G401.6 (cell line): Measurements from ENCODE around the gene ART1.
"Not testable (repeated sequence)": the region's sequence is repeated elsewhere in the genome, so short reads cannot be mapped to it uniquely, and the experiment has no call there.

Experiments used
- FAIRE-seq: peaks from 2 replicates; lab custom pipeline; 2012; peaks lifted over from hg19 to GRCh38; lab: Jason Lieb, UNC

ART1 gene

DNA sequence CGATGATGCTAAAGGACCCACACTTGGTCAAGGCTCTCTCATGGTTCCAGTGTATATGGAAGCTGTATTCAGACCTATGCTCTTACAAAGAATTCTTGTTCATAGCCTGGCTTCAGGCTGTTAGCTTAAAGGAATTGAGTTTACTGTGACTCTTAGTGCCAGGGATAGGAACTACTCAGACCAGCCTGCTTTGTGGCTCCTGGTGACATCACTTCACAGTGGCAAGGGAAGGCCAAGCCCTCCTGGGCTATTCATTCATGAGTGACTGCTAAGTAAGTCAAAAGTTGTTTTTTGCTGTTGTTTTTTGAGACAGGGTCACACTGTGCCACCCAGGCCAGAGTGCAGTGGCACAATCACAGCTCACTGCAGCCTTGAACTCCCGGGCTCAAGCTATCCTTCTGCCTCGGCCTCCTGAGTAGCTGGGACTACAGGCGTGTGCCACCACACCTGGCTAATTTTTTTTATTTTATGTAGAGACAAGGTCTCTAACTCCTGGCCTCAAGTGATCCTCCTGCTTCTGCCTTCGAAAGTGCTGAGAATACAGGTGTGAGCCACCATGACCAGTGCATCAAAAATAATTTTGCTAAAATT is 12.8 kb upstream of the ART1 start:
- no peak for FAIRE-seq

DNA sequence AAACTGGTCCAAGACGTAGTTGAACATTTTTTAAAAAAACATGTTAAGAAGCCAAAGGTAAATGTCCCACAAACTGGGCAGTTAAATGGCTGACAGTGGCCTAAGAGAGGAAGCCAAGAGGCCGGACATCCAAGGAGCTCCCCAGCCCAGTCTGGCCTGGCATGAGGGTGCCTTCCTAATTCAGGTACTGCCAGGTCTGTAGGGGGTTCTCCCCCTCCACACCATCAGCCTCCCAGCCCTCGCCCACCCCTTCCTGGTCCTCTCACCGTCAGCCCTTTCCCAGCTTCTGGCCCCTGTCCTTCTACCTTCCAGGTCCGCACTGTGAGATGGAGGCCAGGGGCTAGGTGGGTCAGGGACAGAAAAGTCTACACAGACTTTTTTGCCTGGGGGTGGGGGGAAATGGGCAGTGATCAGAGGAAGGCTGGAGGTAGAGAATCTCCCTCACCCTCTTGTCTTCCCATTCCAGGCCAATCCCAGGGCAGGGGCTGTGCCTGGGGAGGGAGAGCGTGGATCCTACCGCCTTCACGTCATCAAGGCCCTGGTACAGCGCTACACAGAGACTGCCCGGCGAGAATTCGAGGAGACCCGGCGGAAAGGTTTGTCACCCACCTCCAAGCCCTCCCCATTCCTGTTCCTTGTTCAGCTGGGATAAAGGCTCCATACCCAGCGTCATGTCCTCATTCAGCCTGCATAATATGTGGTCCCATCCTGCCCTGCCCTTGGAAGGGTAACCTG is 9.1 kb upstream of the ART1 start:
- FAIRE-seq = no peak

DNA sequence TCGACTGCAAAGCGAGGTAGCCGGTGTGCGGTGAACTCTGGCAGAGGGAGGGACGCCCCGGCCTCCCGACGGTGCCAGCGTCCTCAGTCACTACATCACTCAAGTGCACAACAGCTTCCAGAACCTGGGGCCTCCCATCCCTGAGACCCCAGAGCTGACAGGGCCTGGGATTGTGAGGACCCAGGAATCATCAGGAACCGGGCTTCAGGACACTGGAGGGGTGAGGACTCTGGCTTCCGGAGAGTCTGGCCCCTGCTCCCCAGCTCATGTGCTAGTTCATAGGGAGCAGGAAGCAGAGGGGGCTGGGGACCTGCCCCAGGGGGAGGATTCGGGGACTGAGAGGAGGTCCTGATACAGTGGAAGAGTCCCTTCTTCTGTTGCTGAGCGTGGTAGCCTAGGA is 7.7 kb upstream of the ART1 start:
- no peak for FAIRE-seq

DNA sequence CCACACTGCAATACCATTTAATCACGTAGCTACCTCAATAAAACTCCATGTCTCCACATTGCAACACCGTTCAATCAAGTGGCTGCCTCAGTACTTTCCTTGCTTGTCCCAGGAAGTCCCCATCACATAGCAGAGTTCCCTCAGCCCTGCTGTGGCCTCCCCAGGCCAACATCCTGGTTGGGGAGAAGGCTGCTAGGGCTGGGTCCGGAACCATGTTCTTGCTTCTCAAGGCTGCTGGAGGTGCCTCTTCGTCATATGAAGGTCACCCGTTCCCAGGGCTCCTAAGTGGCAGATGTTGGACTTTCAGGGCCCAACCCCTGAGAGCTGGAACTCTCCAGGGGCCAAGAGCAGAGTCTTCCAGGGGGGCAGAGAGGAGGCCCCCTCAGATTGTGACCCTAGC is 6.4 kb upstream of the ART1 start:
- FAIRE-seq = no peak

DNA sequence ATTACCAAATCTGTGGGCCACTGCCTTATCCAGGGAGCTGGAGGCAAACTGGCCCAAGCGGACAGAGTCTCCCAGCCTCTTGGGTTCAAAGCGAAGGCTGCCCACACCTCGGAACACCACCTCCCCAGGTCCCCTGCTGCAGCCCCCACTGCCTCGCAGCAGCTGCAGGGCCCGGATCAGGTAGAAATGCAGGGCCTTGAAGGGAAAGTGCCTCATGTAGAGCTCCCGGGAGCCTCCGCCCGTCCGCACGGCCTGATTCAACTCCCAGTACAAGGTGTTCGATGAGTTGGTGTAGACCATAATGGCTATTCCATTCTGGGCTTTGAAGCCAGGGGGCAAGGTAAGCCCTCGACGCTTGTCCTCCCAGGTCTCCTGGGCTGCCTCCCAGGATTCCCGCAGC is 5.1 kb upstream of the ART1 start:
- no peak for FAIRE-seq

DNA sequence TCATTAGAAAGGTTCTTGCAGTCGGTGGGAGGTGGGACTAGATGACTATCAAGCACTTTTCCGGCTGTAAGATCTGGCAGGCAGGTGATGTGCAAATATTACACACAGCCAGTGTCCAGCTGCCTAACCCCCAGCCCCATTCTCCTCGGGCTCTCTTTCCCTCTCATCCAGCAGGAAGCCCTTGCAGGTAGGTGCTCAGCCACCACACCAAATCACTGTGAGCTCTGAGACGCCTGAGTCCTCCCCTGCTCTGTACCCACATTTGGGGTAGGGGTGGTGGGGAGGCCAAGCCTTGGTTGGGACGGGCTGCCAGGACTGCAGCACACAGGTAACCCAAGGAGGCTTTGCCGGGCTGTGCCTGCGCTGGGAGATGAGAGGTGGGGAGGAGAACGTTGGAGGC is 3.7 kb upstream of the ART1 start:
- FAIRE-seq = no peak

DNA sequence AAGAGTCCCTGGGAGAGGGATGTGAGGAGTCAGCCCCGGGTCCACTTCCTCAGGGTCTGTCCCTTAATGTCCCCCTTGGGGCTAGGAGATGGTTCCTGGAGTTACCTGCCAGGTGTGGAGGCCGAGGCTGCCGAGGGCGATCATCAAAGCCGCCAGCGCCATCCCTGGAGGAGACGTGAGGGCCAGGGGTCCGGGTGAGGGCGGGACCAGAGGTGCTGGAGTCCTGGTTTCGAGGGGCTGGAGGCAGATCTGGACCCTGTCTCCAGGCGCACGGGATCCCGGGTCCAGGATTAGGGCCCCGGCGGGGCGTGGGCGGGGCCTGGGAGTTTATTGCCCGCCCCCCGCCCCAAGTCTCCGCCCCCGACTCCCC is 3.2 kb upstream of the ART1 start, which contains the start of gene ART5:
TSS of gene ART5 (minus strand) at position 292 of the 370 bp plus-strand sequence. CDS start at position 162, 130 bp downstream.
- no peak for FAIRE-seq

DNA sequence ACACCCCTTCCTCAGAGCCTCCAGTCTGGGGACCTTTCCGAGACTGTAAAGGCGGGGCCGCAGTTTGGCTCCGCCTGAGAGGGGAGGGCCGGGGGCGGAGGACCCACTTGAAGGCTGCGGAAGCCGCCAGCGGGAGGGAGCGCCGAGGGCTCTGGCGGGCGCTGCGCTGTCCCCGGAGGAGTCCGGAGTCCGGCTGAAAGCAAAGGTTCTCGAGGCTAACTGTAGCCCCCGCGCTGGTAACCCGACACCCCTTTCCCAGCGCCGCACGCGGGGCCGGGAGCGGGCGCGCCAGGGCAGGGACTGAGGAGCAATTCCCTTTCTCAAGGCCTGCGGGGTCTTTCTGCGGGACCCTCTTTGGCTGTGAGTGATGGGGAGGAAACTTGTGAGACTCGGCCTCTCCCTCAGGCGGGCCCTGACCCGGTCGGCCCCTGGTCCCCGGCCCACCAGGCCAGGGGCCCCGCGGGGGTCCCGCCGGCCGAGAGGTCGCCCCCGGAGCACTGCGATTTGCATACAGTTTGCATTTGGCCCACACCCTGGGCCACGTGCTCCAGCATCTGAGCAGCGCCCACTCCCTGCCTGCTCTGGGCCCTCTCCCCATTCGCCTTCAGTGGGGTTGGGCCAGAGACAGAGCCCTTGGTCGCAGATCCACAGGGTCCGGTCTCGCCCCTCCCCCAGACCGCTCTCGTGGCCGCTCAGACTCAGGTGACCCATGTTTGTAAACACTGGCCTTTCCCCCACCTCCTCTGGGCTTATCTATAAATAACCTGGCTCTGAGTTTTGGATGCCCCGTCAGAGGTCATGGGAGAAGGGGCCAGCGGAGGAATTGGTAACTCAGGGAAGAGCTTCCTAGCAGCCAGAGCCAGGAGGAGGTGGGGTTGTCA is 2.6 kb upstream of the ART1 start:
- FAIRE-seq = no peak

DNA sequence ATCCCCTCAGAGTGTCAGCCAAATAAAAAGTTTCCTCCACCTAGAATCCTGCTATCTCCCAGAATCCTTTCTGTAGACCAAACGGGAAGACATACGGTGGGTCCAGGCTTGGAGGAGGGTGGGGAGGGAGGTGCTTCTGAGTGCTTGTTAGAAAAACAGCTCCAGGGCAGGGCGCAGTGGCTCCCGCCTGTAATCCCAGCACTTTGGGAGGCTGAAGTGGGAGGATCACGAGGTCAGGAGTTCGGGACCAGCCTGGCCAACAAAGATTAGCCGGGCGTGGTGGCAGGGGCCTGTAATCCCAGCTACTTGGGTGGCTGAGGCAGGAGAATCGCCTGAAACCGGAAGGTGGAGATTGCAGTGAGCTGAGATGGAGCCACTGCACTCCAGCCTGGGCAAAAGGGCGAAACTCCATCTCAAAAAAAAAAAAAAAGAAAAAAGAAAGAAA is 1.8 kb upstream of the ART1 start:
- not testable (repeated sequence) for FAIRE-seq

DNA sequence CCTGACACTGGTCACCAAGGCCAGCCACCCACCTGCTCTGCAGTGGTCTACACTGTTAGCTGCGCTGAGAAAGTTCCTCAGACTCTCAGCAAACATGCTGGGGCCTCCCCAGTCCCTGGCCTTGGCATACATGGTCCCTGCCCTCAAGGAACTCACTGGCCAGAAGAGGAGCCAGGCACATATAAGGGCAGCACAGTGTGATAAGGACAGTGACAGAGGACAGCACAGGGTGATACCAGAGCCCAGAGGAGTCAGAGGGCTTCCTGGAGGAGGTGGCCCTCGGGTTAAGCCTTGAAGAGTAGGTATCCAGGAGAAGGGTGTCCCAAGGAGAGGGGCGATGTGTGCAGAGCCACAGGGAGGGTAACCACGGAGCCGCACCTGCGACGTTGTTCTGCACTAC is 624 bp downstream of the ART1 start:
- FAIRE-seq = no peak

DNA sequence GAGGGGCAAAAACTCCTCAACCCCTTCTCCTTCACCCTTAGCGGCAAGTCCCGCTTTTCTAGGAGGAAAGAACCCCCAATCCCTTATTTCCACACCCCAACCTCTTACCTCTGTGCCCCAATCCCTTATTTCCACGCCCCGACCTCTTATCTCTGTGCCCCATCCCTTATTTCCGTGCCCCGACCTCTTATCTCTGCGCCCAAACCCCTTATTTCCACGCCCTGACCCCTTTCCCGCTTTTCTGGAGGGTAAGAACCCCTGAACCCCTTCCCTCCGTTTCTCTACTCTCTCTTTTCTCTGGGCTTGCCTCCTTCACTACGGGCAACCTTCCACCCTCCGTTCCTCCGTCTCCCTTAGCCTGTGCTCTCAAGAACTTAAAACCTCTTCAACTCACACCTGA is 3.9 kb downstream of the ART1 start:
- not testable (repeated sequence) for FAIRE-seq

DNA sequence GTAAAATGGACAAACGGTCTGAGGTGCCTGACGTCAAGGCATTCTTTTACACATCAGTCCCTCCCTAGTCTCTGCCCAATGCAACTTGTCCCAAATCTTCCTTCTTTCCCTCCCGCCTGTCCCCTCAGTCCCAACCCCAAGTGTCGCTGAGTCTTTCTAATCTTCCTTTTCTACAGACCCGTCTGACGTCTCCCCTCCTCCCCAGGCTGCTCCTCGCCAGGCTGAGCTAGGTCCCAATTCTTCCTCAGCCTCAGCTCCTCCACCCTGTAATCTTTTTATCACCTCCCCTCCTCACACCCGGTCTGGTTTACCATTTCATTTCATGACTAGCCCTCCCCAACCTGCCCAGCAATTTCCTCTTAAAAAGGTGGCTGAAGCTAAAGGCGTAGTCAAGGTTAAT is 4.4 kb downstream of the ART1 start:
- FAIRE-seq = not testable (repeated sequence)

DNA sequence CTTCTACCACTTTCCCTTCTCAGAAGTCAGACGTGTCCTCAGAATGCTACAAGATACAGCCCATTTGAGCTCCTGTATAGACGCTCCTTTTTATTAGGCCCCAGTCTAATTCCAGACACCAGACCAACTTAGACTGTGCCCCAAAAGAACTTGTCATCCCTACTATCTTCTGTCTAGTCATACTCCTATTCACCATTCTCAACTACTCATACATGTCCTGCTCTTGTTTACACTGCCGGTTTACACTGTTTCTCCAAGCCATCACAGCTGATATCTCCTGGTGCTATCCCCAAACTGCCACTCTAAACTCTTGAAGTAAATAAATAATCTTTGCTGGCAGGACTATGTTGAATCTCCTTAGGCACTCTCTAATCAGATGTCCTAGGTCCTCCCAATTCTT is 7.6 kb downstream of the ART1 start:
- FAIRE-seq = not testable (repeated sequence)

DNA sequence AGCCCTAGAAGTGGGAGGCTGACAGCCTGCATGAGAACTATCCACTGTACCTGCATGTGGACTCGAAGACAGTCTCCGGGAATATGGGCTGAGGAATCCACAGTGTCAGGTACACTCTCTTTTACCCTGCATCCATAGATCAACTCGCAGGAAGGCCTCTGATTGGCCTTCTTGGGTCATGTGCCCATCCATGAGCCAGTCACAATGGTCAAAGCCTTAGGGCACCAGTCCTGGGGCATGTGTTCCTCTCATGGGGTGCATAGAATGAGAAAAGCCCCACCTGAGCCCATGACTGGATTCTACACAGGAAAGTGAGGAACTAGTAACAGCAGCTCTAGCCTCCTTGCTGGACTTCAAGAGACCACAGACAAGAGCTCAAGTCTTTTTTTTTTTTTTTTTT is 10.6 kb downstream of the ART1 start:
- FAIRE-seq = no peak

DNA sequence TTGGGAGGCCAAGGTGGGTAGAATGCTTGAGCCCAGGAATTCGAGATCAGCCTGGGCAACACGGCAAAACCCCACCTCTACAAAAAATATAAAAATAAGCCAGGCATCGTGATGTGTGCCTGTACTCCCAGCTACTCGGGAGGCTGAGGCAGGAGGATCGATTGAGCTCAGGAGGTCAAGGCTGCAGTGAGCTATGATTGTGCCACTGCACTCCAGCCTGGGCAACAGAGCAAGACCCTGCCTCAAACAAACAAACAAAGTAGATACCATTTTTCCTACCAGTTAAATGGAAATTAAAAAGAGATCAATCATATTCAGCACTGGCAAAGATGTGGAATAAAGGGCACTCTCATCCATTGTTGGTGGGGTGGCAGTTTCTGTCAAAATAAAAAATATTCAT is 12.4 kb downstream of the ART1 start:
- not testable (repeated sequence) for FAIRE-seq

DNA sequence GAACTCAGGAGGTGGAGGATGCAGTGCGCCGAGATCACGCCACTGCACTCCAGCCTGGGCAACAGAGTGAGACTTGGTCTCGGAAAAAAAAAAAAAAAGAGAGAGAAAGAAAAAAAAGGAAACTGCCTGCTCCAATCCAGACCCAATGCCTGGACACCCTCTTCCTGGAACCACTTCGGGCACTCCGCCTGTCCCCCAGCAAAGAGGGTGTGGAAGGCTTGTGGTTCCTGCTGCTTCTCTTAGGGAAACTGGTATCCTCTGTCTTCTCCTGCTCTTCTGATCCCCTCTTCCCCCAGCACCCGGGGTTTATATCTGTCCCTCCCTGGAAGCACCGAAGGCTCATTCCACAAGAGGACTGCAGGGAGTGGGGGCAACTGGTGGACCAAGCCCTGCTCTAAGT is 13.3 kb downstream of the ART1 start:
- no peak for FAIRE-seq

DNA sequence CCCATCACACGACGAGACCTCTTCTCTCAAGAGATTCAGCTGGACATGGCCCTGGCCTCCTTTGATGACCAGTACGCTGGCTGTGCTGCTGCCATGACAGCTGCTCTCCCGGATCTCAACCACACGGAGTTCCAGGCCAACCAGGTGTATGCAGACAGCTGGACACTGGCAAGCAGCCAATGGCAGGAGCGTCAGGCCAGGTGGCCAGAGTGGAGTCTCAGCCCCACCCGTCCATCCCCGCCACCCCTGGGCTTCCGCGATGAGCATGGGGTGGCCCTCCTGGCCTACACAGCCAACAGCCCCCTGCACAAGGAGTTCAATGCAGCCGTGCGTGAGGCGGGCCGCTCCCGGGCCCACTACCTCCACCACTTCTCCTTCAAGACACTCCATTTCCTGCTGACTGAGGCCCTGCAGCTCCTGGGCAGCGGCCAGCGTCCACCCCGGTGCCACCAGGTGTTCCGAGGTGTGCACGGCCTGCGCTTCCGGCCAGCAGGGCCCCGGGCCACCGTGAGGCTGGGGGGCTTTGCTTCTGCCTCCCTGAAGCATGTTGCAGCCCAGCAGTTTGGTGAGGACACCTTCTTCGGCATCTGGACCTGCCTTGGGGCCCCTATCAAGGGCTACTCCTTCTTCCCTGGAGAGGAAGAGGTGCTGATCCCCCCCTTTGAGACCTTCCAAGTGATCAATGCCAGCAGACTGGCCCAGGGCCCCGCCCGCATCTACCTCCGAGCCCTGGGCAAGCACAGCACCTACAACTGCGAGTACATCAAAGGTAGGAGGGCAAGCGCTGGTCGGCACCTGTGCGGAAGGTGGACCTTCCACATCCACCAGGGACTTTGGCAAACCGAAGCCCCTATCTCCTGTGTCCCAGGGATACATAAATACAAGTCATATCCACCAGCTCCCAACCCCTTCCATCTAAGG is 14.9 kb downstream of the ART1 start:
- FAIRE-seq = no peak

DNA sequence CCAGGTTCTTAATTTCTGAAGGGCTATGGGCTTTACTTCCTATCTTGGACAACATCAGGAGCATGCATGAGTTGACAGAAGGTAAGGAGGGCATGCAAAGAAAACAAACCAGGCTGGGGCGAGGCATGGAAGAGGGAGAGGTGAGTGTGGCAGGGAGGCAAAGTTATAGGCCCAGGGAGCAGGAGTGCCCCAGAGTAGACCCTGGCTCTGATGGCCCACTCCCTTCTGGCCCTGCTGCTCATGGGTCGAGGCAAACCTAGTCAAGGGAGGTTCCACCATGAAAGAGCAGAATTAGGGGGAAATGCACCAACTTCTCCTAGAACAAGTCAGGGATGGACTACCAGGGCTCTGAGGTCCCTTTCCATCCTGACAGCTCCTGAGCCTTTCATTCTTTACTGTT is 16.0 kb downstream of the ART1 start:
- no peak for FAIRE-seq

DNA sequence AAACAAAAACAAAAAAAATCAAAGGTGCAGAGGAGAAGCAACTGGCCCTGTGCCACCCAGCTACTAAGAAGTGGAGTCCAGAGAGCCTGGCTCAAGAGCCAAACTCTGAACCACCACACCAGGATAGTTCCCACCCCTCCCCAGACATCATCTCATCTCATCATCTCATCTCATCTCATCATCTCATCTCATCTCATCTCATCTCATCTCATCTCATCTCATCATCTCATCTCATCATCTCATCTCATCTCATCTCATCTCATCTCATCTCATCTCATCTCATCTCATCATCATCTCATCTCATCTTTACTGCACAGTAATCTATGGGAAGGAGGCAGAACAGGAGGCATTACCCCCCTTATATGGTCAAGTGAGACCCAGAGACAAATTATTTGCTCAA is 17.9 kb downstream of the ART1 start:
- no peak for FAIRE-seq

DNA sequence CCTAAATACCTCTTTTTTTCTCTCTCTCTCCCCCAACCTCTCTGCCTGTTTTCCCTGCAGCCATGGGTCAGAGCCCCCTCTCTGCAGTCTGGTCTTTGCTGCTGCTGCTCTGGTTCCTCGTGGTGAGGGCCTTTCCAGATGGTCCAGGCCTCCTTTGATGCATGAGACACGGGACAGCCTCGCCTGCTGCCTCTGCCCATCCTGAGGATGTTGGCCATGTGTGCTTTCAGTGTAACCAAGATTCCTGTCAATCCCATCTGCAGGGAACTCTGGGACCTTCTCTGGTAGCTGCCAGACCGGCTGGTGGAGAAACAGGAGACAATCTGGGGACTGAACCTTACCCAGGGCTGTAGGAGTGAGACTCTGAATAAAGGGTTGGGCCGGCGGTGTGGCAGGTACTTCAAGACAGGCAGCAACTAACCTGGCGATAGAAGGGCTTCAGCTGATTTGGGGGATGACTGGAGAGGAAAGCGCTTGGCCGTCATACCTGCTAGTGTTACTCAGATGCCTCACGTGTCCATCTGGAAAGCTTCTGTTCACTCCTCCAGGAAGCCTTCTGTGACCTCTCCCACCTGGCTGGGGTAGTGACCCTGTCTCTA is 19.2 kb downstream of the ART1 start:
- FAIRE-seq = no peak

DNA sequence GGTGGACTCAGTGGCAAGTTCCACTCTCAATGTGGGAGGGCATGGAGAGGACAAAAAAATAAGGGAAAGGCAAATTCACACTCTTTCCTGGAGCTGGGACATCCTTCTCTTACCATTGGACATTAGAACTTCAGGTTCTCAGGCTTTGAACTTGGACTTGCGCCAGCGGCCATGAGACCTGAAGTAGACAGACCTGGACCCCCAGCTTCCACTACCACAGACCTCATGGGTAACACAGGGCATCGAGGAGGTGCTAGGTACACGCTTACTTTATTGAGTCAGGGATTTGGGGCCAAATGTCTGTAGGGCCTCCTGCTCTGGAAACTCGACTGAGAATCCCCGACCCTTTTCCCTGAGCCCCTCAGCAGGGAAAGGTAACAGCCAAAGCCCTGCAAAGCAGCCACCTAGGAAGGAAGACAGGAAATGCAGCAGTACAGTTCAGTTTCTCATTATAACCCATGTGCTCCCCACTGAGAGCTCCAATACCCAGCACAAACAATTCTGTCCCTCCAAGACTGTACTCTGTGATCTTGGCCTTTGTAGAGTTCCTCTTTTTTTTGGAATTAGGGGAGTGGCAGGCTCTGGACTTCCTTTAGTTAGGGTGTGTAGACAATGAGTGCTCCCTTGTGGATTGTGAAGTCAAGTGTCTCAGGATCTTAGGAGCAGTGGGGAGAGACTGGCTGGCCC is 20.6 kb downstream of the ART1 start:
- FAIRE-seq = no peak
